Neural progenitor cell (in vitro differentiated cells): ENCODE data around the gene FXYD4. TPM values are rescaled to one million over a fixed set of nuclear protein-coding genes. Genes with fewer than 3 reads are reported as not detected.

Experiments used
- DNase-seq: peaks from one replicate; pipeline ENCODE4 v3.0.0-alpha.2; 2016; ENCODE audit warnings: low spot score
- H2AFZ ChIP-seq: fragments of 200-600 bp; sonication (generic); replicated peaks from 2 replicates; pipeline ENCODE4 v1.6.1; 2016; ENCODE audit warnings: antibody characterized with exemption
- H3F3A ChIP-seq: fragments of 200-600 bp; sonication (generic); 2 replicates; pipeline ENCODE4 v1.6.1; 2016; ENCODE audit warnings: antibody characterized with exemption, low read depth
- H3K27ac ChIP-seq: fragments of 200-600 bp; sonication (generic); 2 replicates; pipeline ENCODE4 v1.5.1; 2016; ENCODE audit warnings: mild to moderate bottlenecking
- H3K27me3 ChIP-seq: fragments of 200-600 bp; sonication (generic); 2 replicates; pipeline ENCODE4 v1.6.1; 2016; ENCODE audit warnings: mild to moderate bottlenecking, moderate library complexity
- H3K36me3 ChIP-seq: fragments of 200-600 bp; sonication (generic); 2 replicates; pipeline ENCODE4 v1.5.1; 2016
- H3K4me1 ChIP-seq: fragments of 200-600 bp; sonication (generic); 2 replicates; pipeline ENCODE4 v1.6.1; 2016; ENCODE audit warnings: mixed run types
- H3K4me2 ChIP-seq: fragments of 200-600 bp; sonication (generic); 2 replicates; pipeline ENCODE4 v1.6.1; 2016
- H3K4me3 ChIP-seq: fragments of 200-600 bp; sonication (generic); 2 replicates; pipeline ENCODE4 v1.5.1; 2016
- H3K79me2 ChIP-seq: fragments of 200-600 bp; sonication (generic); 2 replicates; pipeline ENCODE4 v1.6.1; 2016; ENCODE audit warnings: low read depth
- H3K9ac ChIP-seq: fragments of 200-600 bp; sonication (generic); 2 replicates; pipeline ENCODE4 v1.6.1; 2016
- H3K9me3 ChIP-seq: fragments of 200-600 bp; sonication (generic); 2 replicates; pipeline ENCODE4 v1.5.1; 2016; ENCODE audit warnings: low read depth
- H4K20me1 ChIP-seq: fragments of 200-600 bp; sonication (generic); 2 replicates; pipeline ENCODE4 v1.6.1; 2016; ENCODE audit warnings: low read depth
- H3K27ac Mint-ChIP-seq: 3 replicates; pipeline ENCODE4 v1.8.0; 2021; ENCODE audit warnings: mixed read lengths
- H3K27me3 Mint-ChIP-seq: 2 replicates; pipeline ENCODE4 v1.8.0; 2022; ENCODE audit warnings: low read depth, mild to moderate bottlenecking, inconsistent platforms, moderate library complexity, mixed read lengths; ENCODE audit not compliant: insufficient read depth
- H3K36me3 Mint-ChIP-seq: 3 replicates; pipeline ENCODE4 v1.8.0; 2021; ENCODE audit warnings: mixed read lengths
- H3K4me1 Mint-ChIP-seq: 3 replicates; pipeline ENCODE4 v1.8.0; 2021; ENCODE audit warnings: mixed read lengths
- H3K4me3 Mint-ChIP-seq: 3 replicates; pipeline ENCODE4 v1.8.0; 2021; ENCODE audit warnings: mild to moderate bottlenecking, moderate library complexity, mixed read lengths
- H3K9me3 Mint-ChIP-seq: 3 replicates; pipeline ENCODE4 v1.8.0; 2020; ENCODE audit warnings: mixed read lengths
- EZH2 ChIP-seq: fragments of 200-600 bp; sonication (generic); IDR thresholded peaks from 2 replicates; pipeline ENCODE4 v1.6.1; 2017; ENCODE audit warnings: antibody characterized with exemption, mild to moderate bottlenecking, moderate library complexity
- EZH2phosphoT487 ChIP-seq: fragments of 200-600 bp; sonication (generic); IDR thresholded peaks from 2 replicates; pipeline ENCODE4 v1.6.1; 2017; ENCODE audit warnings: antibody characterized with exemption
- total RNA-seq: library from RNA; depleted of rRNA; stranded (reverse); fragments of >200 nt; gene quantifications from 2 replicates; pipeline ENCODE4 v1.2.3, GENCODE V29; 2015; ENCODE audit warnings: low replicate concordance
- TF ChIP-seq, protein P1 (sequence below): fragments of 200-600 bp; sonication (generic); IDR thresholded peaks from 2 replicates; pipeline ENCODE4 v1.5.1; 2017; ENCODE audit warnings: antibody characterized with exemption, mild to moderate bottlenecking

FXYD4 gene
- total RNA-seq, 1 donor from 2014 or later = not detected

DNA sequence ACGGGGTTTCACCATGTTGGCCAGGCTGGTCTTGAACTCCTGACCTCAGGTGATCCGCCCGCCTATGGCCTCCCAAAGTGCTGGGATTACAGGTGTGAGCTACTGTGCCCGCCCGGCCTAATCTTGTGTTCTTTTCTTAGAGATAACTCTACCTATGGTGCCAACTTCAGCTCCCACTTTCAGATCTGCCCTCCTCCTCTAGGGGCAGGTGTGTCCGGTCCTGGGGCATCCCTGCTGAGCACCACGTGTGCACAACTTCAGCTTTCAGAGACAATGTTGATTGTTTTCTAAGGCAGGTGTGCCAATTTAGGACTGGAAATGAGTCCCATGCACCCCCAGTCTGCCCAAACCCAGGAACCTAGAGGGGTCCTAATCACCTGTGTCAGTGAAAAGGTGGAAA, 18.5 kb upstream of the FXYD4 start:
- Histone ChIP-seq H2AFZ (no peak overlapping the region), H3K27ac (no peak overlapping the region), H4K20me1 (peaks cover 2% of the 10 kb centered on the region), H3K9me3 (no peaks in the 10 kb centered on the region), H3K9ac (no peak overlapping the region), H3K36me3 (no peaks in the 10 kb centered on the region), H3F3A (peaks cover 20% of the 10 kb centered on the region), H3K27me3 (no peaks in the 10 kb centered on the region), H3K4me3 (no peak overlapping the region), H3K4me1 (peaks cover 18% of the 10 kb centered on the region), H3K4me2 (no peak overlapping the region), H3K79me2 (no peaks in the 10 kb centered on the region)
- Mint-ChIP-seq H3K27ac (no peak overlapping the region), H3K4me1 (peaks cover 24% of the 10 kb centered on the region), H3K36me3 (no peaks in the 10 kb centered on the region), H3K4me3 (no peak overlapping the region), H3K9me3 (no peaks in the 10 kb centered on the region), H3K27me3 (peaks cover 6% of the 10 kb centered on the region)
- TF ChIP-seq, protein P1, sequence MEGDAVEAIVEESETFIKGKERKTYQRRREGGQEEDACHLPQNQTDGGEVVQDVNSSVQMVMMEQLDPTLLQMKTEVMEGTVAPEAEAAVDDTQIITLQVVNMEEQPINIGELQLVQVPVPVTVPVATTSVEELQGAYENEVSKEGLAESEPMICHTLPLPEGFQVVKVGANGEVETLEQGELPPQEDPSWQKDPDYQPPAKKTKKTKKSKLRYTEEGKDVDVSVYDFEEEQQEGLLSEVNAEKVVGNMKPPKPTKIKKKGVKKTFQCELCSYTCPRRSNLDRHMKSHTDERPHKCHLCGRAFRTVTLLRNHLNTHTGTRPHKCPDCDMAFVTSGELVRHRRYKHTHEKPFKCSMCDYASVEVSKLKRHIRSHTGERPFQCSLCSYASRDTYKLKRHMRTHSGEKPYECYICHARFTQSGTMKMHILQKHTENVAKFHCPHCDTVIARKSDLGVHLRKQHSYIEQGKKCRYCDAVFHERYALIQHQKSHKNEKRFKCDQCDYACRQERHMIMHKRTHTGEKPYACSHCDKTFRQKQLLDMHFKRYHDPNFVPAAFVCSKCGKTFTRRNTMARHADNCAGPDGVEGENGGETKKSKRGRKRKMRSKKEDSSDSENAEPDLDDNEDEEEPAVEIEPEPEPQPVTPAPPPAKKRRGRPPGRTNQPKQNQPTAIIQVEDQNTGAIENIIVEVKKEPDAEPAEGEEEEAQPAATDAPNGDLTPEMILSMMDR = no peak
- DNase-seq = no peak

DNA sequence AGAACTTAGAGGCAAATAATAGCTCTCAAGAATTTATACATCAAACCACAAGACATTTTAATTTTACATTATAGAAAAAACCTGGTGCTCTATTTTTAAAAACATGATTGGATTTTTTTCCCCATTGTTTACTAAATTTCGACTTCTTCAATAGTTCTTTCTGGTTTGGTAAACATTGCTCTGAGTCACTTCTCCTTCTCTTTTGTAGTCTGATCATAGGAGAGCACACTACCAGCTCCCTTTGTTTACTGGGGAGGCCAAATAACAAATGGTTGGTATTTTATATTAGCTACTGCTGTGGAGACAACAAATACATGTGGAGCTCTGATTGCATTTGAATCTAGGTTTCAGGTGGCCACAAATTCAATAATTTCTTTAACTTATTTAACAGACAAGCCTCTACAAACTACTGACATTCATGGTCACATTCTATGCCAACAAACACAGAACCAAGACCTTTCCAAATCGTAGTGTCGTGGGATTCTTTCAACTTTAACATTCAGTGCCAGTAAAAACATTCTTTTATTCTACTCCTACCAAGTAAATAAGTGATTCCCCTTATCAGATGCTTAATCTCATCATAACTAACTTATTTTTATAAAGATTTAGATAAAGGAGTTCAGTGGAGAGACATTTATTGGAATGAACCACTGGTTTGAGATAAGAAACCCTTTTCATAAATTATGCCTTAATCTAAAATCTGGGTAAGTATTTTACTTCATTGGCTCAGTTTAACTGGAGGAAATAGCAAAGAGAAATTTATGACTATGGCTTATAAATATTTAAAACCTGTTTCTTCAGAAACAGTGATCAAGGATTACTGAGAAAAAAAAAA, 17.7 kb upstream of the FXYD4 start:
- H3K9me3 Mint-ChIP-seq = no peaks in the 10 kb centered on the region
- H3K27ac Mint-ChIP-seq = peak overlapping the region; percentile 18
- H3K9me3 ChIP-seq = no peaks in the 10 kb centered on the region
- no peaks in the 10 kb centered on the region for H3K36me3 Mint-ChIP-seq
- H3K4me1 Mint-ChIP-seq = peaks cover 19% of the 10 kb centered on the region
- H3K27me3 Mint-ChIP-seq = peaks cover 6% of the 10 kb centered on the region
- peaks cover 18% of the 10 kb centered on the region for H3K4me1 ChIP-seq
- H3K9ac ChIP-seq = no peak overlapping the region
- TF ChIP-seq EZH2phosphoT487 (no peak), EZH2 (no peak)
- TF ChIP-seq, protein P1 = no peak
- H3K4me3 Mint-ChIP-seq = no peak overlapping the region
- no peak overlapping the region for H3K27ac ChIP-seq
- no peaks in the 10 kb centered on the region for H3K79me2 ChIP-seq
- H3K4me2 ChIP-seq = no peak overlapping the region
- peaks cover 2% of the 10 kb centered on the region for H4K20me1 ChIP-seq
- H3K36me3 ChIP-seq = no peaks in the 10 kb centered on the region
- no peaks in the 10 kb centered on the region for H3K27me3 ChIP-seq
- DNase-seq = no peak
- H3K4me3 ChIP-seq = no peak overlapping the region
- peaks cover 20% of the 10 kb centered on the region for H3F3A ChIP-seq
- no peak overlapping the region for H2AFZ ChIP-seq

DNA sequence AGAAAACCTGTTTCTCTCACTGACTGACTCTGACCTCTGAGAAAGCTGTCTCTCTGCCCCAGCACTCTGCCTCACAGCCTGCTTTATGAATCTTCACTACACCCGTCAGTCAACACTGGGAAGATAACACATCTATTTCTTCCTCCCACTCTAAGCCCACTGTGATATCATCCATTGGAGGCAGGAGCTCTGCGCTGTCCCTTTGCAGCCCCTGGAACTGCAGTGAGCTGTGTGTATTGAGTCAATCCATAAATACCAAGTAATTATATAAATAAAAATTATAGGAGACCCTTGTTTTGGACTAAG, 17.2 kb upstream of the FXYD4 start:
- no peak overlapping the region for H3K4me2 ChIP-seq
- H3K4me1 ChIP-seq = peaks cover 18% of the 10 kb centered on the region
- Mint-ChIP-seq H3K27ac (peak overlapping the region; percentile 18), H3K4me1 (peaks cover 19% of the 10 kb centered on the region), H3K27me3 (peaks cover 6% of the 10 kb centered on the region), H3K9me3 (no peaks in the 10 kb centered on the region), H3K4me3 (no peak overlapping the region), H3K36me3 (no peaks in the 10 kb centered on the region)
- H3K9ac ChIP-seq = no peak overlapping the region
- DNase-seq = no peak
- H3K79me2 ChIP-seq = no peaks in the 10 kb centered on the region
- H3F3A ChIP-seq = peaks cover 20% of the 10 kb centered on the region
- no peak for TF ChIP-seq EZH2phosphoT487
- TF ChIP-seq, protein P1 = no peak
- no peak for TF ChIP-seq EZH2
- H3K27me3 ChIP-seq = no peaks in the 10 kb centered on the region
- H3K36me3 ChIP-seq = no peaks in the 10 kb centered on the region
- H3K4me3 ChIP-seq = no peak overlapping the region
- H2AFZ ChIP-seq = no peak overlapping the region
- H4K20me1 ChIP-seq = peaks cover 2% of the 10 kb centered on the region
- no peaks in the 10 kb centered on the region for H3K9me3 ChIP-seq
- no peak overlapping the region for H3K27ac ChIP-seq
